Loucy (cell line): ENCODE measurements around the gene SFT2D3.

Source experiments
- H2AFZ ChIP-seq: fragments of 200-600 bp; sonication (generic); 2 replicates; pipeline ENCODE4 v1.6.0; 2016; ENCODE audit warnings: antibody characterized with exemption, mild to moderate bottlenecking, low read length, moderate library complexity
- H3F3A ChIP-seq: fragments of 200-600 bp; 2 replicates; pipeline ENCODE4 v1.6.0; 2016; ENCODE audit warnings: antibody characterized with exemption, low read depth, mild to moderate bottlenecking
- H3K27me3 ChIP-seq: fragments of 200-600 bp; sonication (generic); 2 replicates; pipeline ENCODE4 v1.6.1; 2014; ENCODE audit warnings: low read length, mild to moderate bottlenecking; ENCODE audit not compliant: insufficient read depth, poor library complexity, severe bottlenecking
- H3K36me3 ChIP-seq: fragments of 200-600 bp; sonication (generic); 2 replicates; pipeline ENCODE4 v1.6.1; 2016; ENCODE audit warnings: low read length; ENCODE audit not compliant: insufficient read depth
- H3K4me1 ChIP-seq: fragments of 200-600 bp; sonication (generic); 2 replicates; pipeline ENCODE4 v1.5.1; 2014; ENCODE audit warnings: low read length, mild to moderate bottlenecking; ENCODE audit not compliant: insufficient read depth, poor library complexity, severe bottlenecking
- H3K4me2 ChIP-seq: fragments of 200-600 bp; sonication (generic); 2 replicates; pipeline ENCODE4 v1.6.0; 2014; ENCODE audit warnings: antibody characterized with exemption, low read length, low read depth, mild to moderate bottlenecking; ENCODE audit not compliant: poor library complexity, severe bottlenecking
- H3K4me3 ChIP-seq: fragments of 200-600 bp; sonication (generic); 2 replicates; pipeline ENCODE4 v1.5.1; 2014; ENCODE audit warnings: low read length, mild to moderate bottlenecking, mixed read lengths; ENCODE audit not compliant: poor library complexity, severe bottlenecking
- H3K79me2 ChIP-seq: fragments of 200-600 bp; sonication (generic); 2 replicates; pipeline ENCODE4 v1.6.1; 2014; ENCODE audit warnings: low read length; ENCODE audit not compliant: insufficient read depth
- H3K9ac ChIP-seq: fragments of 200-600 bp; sonication (generic); 2 replicates; pipeline ENCODE4 v1.6.0; 2014; ENCODE audit warnings: mild to moderate bottlenecking, low read depth, low read length, moderate library complexity; ENCODE audit not compliant: poor library complexity, severe bottlenecking
- H3K9me2 ChIP-seq: fragments of 200-600 bp; sonication (generic); replicated peaks from 2 replicates; pipeline ENCODE4 v1.6.1; 2016; ENCODE audit warnings: low read depth, low read length, mixed read lengths
- H3K9me3 ChIP-seq: fragments of 200-600 bp; sonication (generic); 2 replicates; pipeline ENCODE4 v1.6.1; 2014; ENCODE audit warnings: mild to moderate bottlenecking, antibody characterized with exemption, low read length, low read depth; ENCODE audit not compliant: insufficient read depth
- H4K20me1 ChIP-seq: fragments of 200-600 bp; sonication (generic); 2 replicates; pipeline ENCODE4 v1.6.0; 2014; ENCODE audit warnings: antibody characterized with exemption, low read length, mild to moderate bottlenecking; ENCODE audit not compliant: insufficient read depth, poor library complexity, severe bottlenecking
- CTCF ChIP-seq: fragments of 200-600 bp; sonication (generic); conservative IDR thresholded peaks from 2 replicates; pipeline ENCODE4 v1.5.1; 2014; ENCODE audit warnings: mild to moderate bottlenecking, antibody characterized with exemption, low read length
- EZH2phosphoT487 ChIP-seq: fragments of 200-600 bp; IDR thresholded peaks from 2 replicates; pipeline ENCODE4 v1.6.1; 2018; ENCODE audit warnings: antibody characterized with exemption, mild to moderate bottlenecking, moderate library complexity, borderline replicate concordance

The SFT2D3 gene

GRCh38 chr2:127670055-127670956 lies 31.0 kb upstream of the SFT2D3 start:
- Histone ChIP-seq H3K79me2 (no peaks in the 10 kb centered on the region), H3K9ac (no peak overlapping the region), H4K20me1 (no peaks in the 10 kb centered on the region), H3K4me1 (no peaks in the 10 kb centered on the region), H3F3A (no peaks in the 10 kb centered on the region), H3K9me3 (no peaks in the 10 kb centered on the region), H2AFZ (no peak overlapping the region), H3K9me2 (no peaks in the 10 kb centered on the region), H3K4me2 (no peak overlapping the region), H3K27me3 (no peaks in the 10 kb centered on the region), H3K36me3 (no peaks in the 10 kb centered on the region), H3K4me3 (no peak overlapping the region)
- TF ChIP-seq CTCF (no peak), EZH2phosphoT487 (no peak)

GRCh38 chr2:127670957-127671290 lies 30.4 kb upstream of the SFT2D3 start:
- TF ChIP-seq EZH2phosphoT487 (no peak), CTCF (no peak)

GRCh38 chr2:127671557-127672302 lies 29.6 kb upstream of the SFT2D3 start:
- Histone ChIP-seq H3K79me2 (no peaks in the 10 kb centered on the region), H3K4me3 (no peak overlapping the region), H3K4me2 (no peak overlapping the region), H3K4me1 (no peaks in the 10 kb centered on the region), H3K36me3 (no peaks in the 10 kb centered on the region), H3K9me3 (no peaks in the 10 kb centered on the region), H3K27me3 (no peaks in the 10 kb centered on the region), H3F3A (no peaks in the 10 kb centered on the region), H3K9ac (no peak overlapping the region), H2AFZ (no peak overlapping the region), H3K9me2 (no peaks in the 10 kb centered on the region), H4K20me1 (no peaks in the 10 kb centered on the region)
- no peak for TF ChIP-seq EZH2phosphoT487
- TF ChIP-seq CTCF: no peak

More at GRCh38 chr2:127670957-127671290, 30.4 kb upstream of the SFT2D3 start:
- Histone ChIP-seq H3K4me2 (no peak overlapping the region), H4K20me1 (no peaks in the 10 kb centered on the region), H3F3A (no peaks in the 10 kb centered on the region), H3K36me3 (no peaks in the 10 kb centered on the region), H3K9me3 (no peaks in the 10 kb centered on the region), H3K9me2 (no peaks in the 10 kb centered on the region), H3K9ac (no peak overlapping the region), H2AFZ (no peak overlapping the region), H3K27me3 (no peaks in the 10 kb centered on the region), H3K4me1 (no peaks in the 10 kb centered on the region), H3K79me2 (no peaks in the 10 kb centered on the region), H3K4me3 (no peak overlapping the region)
